ENCODE data around the gene ARNT2. TPM values are rescaled to one million over a fixed set of nuclear protein-coding genes. Genes with fewer than 3 reads are reported as not detected.
"Not testable (repeated sequence)": the region's sequence is repeated elsewhere in the genome, so short reads cannot be mapped to it uniquely, and the experiment has no call there.

The ARNT2 gene
- total RNA-seq, 1 donor from 2014 or later: not detected

- intact Hi-C loops (cut with micrococcal nuclease): no loop called here
Measured at GRCh38 chr15:80643431-80643951, 239.3 kb downstream of the ARNT2 start.

DNA sequence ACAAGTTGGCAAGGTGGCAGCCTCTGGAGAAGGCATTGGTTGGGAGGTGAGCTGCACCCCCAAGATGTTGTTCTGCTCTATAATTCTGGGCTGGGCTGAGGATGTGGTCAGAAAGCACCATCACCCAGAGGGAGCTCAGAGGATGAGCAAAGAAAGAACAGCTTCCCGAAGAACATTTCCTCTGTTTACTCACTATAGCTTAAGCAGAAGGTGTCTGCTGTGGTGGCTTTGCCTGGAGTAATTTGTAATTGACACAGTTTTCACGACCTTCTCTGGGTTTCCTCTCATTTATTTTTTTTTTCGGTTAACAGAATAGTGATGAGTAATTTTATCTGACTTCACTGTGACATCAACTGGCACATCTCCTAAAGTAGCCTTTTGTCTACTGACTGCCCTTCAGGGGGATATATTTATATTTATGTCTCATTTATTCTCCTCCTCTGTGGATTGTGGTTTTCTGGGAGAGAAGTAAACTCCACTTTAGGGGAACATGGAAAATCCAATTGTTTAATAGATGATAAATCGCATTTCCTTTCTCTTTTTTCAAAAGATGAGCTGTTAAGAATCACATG is 241.4 kb downstream of the ARNT2 start:
- intact Hi-C loops (cut with micrococcal nuclease): no loop called here

DNA sequence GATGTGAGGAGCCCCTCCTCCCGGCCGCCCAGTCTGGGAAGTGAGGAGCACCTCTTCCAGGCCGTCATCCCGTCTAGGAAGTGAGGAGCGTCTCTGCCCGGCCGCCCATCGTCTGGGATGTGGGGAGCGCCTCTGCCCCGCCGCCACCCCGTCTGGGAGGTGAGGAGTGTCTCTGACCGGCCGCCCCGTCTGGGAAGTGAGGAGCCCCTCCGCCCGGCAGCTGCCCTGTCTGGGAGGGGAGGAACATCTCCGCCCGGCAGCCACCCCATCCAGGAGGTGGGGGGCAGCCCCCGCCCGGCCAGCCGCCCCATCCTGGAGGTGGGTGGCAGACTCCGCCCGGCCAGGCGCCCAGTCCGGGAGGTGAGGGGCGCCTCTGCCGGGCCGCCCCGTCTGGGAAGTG is 243.2 kb downstream of the ARNT2 start:
- intact Hi-C loops (cut with micrococcal nuclease): not testable (repeated sequence)

Other genes starting within 250 kb of the ARNT2 start
- gene CTXND1, start 152.2 kb upstream of the ARNT2 start, total RNA-seq: not detected in 2 replicates